Left forelimb (tissue), 1 donor: Measurements from ENCODE around the gene CNOT3.
"Not testable (repeated sequence)": the region's sequence is repeated elsewhere in the genome, so short reads cannot be mapped to it uniquely, and the experiment has no call there.

Experiments used
- DNase-seq: peaks from one replicate; pipeline ENCODE4 v3.0.0-alpha.2; 2018; ENCODE audit warnings: low spot score

CNOT3 gene

DNA sequence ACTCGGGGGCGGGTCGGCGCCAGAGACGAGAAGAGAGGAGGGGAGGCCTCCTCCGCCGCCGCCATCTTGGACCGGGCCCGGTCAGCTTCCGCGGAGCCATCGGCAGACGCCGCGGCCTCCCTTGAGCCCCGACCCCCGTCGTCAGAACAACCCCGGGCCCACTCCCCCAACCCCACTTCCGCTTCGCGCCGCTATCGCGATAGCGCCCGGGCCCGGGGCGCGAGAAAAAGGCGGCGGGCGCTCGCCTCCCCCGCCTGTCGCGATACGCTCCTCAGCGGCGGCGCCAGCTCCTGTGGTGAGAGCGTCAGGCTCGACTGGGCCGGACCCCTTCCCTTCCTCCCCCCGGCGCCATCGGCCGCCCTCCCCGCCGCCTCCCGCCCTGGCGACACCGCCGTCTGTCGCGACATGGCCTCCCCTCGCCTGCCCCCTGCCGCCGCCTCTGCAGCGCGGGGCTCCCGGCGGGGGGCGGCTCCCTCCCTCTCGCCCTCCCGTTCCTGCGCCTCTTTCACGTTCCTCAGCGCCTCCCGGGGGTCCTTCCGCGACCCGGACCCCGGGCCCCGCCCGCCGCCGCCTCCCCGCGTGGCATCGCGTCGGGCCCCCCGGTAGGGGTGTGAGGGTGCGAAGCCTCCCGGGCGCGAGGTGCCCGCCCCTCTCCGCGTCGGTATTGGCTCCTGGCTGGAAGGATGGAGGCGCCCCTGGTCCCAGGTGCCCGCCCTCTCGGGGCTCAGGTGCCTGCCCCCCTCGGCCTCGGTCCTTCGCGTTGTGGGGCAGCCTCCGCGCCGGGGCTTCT lies at the start of gene CNOT3:
TSS of gene CNOT3 (plus strand) at position 64 of the 790 bp plus-strand sequence. CDS start 5,217 bp downstream, outside the sequence.
- DNase-seq = no peak

- no peak for DNase-seq
Observed at GRCh38 chr19:54094426-54095000, 43.0 kb upstream of the CNOT3 start.

- no peak for DNase-seq
Observed at GRCh38 chr19:54095136-54095858, 42.3 kb upstream of the CNOT3 start.

GRCh38 chr19:54095859-54096616 lies 41.5 kb upstream of the CNOT3 start:
- not testable (repeated sequence) for DNase-seq

DNA sequence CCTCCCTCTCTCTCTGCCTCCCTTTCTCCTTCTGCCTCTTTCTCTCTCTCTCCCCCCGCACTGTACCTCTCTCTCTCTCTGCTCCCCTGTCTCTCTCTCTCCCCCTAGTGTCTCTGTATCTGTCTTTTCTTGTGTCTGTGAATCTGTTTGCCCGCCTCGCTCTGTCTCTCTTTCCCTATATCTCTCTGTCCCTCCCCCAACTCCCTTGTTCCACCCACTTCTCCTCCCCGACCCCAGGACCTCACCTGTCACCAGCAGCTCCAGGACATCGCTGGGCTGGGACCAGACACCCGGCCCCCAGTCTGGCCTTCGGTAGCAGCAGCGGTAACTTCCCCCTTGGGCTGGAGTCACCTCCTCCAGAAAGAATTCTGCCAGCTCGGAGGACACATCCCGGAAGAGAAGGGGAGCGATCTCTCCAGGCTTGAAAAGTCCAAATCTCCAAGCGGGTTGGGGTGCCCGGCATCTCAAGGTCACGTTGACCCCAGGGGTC lies 40.9 kb upstream of the CNOT3 start:
- DNase-seq = no peak

DNA sequence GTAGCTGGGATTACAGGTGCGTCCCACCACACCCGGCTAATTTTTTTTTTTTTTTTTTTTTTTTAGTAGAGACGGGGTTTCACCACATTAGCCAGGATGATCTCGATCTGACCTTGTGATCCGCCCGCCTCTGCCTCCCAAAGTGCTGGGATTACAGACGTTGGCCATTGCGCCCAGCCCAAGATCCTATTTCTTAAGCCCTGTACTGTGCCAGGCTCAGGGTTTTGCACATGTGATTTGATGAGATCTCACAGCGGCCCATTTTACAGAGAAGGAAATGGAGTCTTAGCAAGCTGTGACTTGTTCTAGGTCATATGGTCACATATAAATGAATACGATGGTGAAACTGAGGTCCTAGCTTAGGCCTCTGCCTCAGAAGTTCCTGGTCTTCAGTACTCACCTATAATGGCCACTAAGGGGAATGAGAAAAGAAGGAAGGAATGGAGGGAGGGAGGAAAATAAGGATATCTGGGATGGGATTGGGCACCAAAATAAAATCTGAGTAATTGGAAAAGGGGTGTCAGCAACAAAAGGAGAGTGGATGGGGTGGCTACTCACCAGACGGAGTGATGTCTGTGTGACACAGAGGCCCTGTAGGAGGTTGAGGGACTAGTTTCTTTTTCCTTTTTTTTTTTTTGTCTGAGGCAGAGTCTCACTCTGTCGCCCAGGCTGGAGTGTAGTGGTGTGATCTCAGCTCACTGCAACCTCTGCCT lies 38.2 kb upstream of the CNOT3 start:
- no peak for DNase-seq

DNA sequence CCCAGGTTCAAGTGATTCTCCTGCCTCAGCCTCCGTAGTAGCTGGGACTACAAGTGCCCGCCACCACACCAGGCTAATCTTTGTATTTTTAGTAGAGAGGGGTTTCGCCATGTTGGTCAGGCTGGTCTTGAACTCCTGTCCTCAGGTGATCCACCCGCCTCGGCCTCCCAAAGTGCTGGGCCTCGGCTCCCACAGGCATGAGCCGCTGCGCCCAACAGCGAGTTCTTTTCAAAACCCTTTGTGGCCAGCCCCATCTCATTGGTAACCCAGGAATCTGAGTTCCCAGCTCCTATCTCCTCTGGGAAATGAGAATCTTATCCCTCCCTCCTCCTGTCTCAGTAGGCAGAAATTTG lies 37.7 kb upstream of the CNOT3 start:
- not testable (repeated sequence) for DNase-seq

- DNase-seq = no peak
Observed at GRCh38 chr19:54100561-54100960, 37.0 kb upstream of the CNOT3 start, which contains the start of gene OSCAR. TSS of gene OSCAR (minus strand) at chr19:54100803. CDS start at chr19:54100792, 11 bp downstream.

DNA sequence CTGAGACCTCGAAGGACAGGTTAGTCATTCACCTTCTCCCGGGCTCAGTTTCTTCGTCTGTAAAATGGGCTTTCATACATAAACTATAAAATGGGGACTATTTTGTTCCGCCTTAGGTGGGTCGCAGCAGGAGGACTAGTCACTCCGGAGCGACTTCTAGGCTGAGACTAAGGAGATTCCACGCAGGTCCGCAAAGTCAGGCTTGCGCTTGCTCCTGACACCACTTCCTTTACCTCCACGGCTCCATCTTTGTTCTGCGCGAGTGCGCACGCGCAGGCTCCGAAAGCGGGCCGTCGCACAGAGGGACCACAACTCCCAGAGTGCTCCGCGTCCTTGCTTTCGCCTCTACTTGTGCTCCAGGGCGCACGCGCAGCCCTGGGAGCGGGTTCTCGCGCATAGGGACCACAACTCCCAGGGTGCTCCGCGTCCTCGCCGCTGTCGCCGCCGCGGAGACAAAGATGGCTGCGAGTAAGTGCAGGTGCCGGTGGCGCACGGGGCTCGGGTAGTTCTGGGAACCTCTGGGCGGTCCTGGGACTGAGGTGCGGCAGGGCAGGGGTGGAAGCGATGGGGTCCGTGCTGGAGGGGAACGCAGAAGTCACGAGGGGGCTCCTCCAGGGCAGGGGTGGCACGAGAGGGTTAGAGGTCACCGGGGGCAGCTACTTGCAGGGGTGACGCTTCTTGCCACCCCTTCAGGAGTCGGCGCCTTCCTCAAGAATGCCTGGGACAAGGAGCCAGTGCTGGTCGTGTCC lies 35.0 kb upstream of the CNOT3 start, which contains the start of gene NDUFA3:
TSS of gene NDUFA3 (plus strand) at position 435 of the 749 bp plus-strand sequence. CDS start at position 459, 24 bp downstream.
- DNase-seq = peak; percentile 97

DNA sequence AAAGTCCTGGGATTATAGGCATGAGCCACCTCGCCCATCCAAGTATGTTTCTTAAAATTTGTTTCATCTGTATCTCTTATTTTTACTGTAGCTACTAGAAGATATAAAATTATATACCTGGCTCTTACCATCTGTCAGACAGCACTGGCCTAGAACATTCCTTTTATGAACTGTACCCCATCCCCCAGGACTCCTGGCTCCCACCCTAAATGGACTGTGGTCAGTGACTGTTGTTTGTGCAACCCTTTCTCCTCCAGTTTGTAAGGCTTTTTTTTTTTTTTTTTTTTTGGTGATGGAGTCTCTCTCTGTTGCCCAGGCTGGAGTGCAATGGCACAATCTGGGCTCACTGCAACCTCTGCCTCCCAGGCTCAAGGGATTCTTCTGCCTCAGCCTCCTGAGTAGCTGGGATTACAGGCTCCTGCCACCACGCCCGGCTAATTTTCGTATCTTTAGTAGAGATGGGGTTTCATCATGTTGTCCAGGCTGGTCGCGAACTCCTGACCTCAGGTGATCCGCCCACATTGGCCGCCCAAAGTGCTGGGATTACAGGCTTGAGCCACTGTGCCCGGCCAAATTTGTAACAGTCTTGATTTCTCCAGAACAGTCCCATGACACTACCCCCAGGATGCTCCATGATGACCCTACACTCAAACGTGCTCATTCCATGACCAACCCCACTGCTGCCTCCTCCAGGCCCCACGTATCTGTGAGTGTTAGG lies 32.4 kb upstream of the CNOT3 start:
- no peak for DNase-seq

DNA sequence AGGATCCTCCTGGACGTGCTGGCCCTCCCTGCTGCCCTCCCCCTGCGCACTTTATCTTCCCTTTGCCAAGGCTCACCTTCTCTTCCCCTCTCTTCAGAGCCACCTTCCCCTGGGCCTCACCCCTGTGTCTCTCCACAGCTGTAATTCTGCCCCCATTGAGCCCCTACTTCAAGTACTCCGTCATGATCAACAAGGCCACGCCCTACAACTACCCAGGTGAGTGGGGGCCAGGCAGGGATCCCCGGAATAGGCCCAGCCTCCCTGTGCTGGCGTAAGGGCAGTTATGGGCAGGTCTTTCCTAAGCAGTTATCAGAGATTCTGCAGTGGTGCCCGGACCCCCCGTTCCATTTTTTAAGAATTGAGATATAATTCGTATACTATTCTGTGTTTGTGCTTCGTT lies 31.8 kb upstream of the CNOT3 start:
- no peak for DNase-seq

DNA sequence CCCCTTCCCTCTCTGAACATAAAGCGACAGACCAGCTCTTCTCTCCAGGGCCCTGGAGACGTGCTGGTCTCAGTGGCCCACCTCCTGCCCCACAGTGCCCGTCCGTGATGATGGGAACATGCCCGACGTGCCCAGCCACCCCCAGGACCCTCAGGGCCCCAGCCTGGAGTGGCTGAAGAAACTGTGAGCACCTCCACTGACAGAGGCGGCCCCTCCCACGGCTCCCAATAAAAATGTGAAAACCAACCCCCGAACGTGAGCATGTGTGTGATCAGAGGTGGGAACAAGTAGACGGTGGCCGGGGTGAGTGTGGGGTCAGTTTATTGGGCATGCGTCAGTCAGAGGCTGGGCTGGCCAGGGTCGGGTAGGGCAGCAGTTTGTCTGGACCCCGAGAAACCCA lies 30.8 kb upstream of the CNOT3 start:
- no peak for DNase-seq

DNA sequence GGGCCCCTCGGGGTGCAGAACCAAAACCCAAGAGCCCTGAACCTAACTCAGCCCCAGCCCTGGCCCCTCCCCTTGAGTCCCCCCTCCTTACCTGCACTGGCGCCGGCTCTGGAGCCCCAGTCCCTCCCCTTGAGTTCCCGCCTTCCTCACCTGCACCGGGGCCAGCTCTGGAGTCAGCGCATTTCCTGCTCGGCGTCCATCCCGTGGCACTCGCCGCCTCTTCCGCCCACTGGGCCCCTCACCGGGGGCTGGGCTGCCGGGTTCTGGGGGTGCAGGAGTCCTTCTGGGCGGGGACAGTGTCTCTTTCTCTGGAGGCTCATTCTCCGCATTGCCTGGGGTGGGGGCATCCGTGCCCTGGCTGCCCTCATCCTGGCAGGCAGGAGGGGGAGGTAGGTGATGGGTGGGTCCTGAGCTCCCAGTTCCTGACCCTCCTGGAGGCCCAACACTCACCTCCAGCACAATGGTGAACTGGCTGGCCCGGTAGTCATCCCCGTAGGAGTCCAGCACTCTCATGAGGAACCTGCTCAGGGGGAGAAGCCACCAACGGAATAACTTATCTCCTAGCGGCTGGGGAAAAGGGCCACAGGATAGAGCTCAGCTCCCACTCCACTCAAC lies 29.6 kb upstream of the CNOT3 start:
- DNase-seq = no peak

GRCh38 chr19:54108496-54108895 lies 29.1 kb upstream of the CNOT3 start:
- DNase-seq = no peak

- DNase-seq = no peak
Observed at GRCh38 chr19:54109651-54110050, 27.9 kb upstream of the CNOT3 start.

DNA sequence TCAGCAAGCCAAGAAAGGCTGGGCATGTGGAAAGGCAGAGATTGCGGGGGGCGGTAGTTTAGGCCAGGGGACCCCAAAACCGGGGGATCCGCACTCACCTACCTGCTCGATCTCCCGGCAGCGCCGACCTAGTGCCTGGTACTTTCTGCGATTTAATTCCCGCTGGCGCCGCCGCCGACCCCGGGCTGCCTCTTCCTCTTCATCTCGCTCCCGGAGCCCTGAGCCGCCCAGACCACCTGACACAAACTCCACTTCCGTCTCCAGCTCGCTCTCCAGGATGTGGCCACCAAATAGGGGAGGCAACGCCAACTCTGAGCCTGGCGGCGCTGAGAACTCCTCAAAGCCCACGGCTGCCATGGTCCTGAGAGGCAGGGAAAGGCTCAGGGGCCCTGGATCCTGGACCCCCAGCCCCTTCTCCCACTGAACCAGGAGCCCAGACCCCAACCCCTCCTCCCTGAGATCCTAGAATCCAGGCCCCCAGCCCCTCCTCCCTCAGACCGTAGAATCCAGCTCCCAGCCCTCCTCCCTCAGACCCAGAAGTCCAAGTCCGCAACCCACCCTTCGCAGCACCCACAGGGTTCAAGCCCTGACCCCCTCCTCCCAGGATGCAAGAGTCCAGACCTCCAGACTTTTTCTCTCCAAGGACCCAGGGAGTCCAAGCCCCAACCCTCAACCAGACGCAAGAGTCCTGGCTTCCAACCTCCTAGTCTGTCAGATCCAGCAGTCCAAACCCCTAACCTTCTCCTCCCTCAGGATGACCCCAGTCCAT lies 23.0 kb upstream of the CNOT3 start:
- DNase-seq = no peak

DNA sequence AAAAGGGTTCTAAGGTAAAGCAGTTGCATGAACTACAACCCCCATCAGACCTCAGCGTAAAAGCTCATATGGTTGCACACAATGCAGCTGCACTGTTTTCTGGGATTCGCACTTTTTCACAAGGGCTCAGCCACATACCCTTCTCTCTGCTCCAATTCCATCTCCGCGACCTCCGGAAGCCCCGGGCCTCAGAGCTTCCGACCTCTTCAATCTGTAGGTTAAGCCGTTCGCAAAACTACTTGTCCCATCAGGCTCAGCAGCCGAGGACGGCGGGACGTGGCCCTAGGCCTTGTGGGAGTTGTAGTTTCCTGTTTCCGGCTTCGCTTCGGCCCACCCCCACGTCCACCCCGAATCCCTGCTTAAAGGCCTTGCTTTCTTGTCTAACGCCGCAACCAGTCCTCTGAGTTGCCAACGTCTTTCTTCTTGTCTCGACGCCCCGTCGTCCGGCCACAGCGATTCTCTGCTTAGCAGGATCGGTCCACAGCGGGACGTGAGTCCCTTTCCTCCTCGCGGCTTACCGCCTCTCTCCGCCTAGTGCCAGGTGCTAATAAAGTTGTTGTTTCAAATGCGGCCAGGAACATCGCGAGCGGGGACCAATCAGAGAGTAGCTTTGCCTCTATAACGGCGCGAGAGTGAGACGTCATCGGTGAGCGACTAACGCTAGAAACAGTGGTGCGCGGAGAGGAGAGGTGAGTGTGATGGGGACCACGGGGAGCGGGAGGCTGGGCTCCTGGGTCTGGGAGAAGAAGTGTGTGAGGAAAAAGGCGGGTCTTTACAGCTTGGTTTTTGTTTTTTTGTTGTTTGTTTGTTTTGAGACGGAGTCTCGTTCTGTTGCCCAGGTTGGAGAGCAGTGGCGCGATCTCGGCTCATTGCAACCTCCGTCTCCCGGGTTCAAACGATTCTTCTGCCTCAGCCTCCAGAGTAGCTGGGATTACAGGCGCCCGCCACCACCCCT lies 22.2 kb upstream of the CNOT3 start, which contains the start of the genes PRPF31 and TFPT:
TSS of gene PRPF31 (plus strand) at position 646 of the 955 bp plus-strand sequence. CDS start 2,525 bp downstream, outside the sequence.
TSS of gene TFPT (minus strand) at position 549 of the 955 bp plus-strand sequence. CDS start at position 161, 388 bp downstream.
- DNase-seq = peak; percentile 99
